ENCODE data around the gene FHL2. TPM values are rescaled to one million over a fixed set of nuclear protein-coding genes. Genes with fewer than 3 reads are reported as not detected.

FHL2 gene
- total RNA-seq, 1 donor from 2014 or later = 208 TPM

- no peak for DNase-seq (ENCODE audit: low spot score)
- intact Hi-C loops (cut with DNase I) = no loop called here
- ATAC-seq = no peak
Observed at GRCh38 chr2:105403241-105403782, 4.5 kb upstream of the FHL2 start.

GRCh38 chr2:105402809-105403208, 4.0 kb upstream of the FHL2 start:
- ATAC-seq (no peak), DNase-seq (ENCODE audit: low spot score) (no peak)
- intact Hi-C loops (cut with DNase I) = no loop called here

- no peak for ATAC-seq
- intact Hi-C loops (cut with DNase I) = no loop called here
- no peak for DNase-seq (ENCODE audit: low spot score)
Observed at GRCh38 chr2:105401867-105402266, 3.0 kb upstream of the FHL2 start.

- intact Hi-C loops (cut with DNase I) = no loop called here
Observed at GRCh38 chr2:105400138-105400540, 1.3 kb upstream of the FHL2 start.

GRCh38 chr2:105399207-105399861, 483 bp upstream of the FHL2 start:
- intact Hi-C loops (cut with DNase I) = no loop called here
- no peak for DNase-seq (ENCODE audit: low spot score)

More at GRCh38 chr2:105400138-105400540, 1.3 kb upstream of the FHL2 start:
- DNase-seq (ENCODE audit: low spot score) = no peak
- no peak for ATAC-seq

GRCh38 chr2:105397953-105398335, 907 bp downstream of the FHL2 start:
- ATAC-seq = no peak
- DNase-seq (ENCODE audit: low spot score) = no peak
- intact Hi-C loops (cut with DNase I) = no loop called here

More at GRCh38 chr2:105399207-105399861, 483 bp upstream of the FHL2 start:
- no peak for ATAC-seq

- ATAC-seq = no peak
- intact Hi-C loops (cut with DNase I) = no loop called here
- no peak for DNase-seq (ENCODE audit: low spot score)
Observed at GRCh38 chr2:105397025-105397722, 1.7 kb downstream of the FHL2 start.

- intact Hi-C loops (cut with DNase I) = no loop called here
- no peak for DNase-seq (ENCODE audit: low spot score)
- ATAC-seq = peak; percentile 60
Observed at GRCh38 chr2:105396254-105397024, 2.4 kb downstream of the FHL2 start.

- ATAC-seq (no peak), DNase-seq (ENCODE audit: low spot score) (no peak)
- intact Hi-C loops (cut with DNase I) = no loop called here
Observed at GRCh38 chr2:105395691-105396090, 3.2 kb downstream of the FHL2 start.

- intact Hi-C loops (cut with DNase I) = no loop called here
- no peak for DNase-seq (ENCODE audit: low spot score)
- no peak for ATAC-seq
Observed at GRCh38 chr2:105394951-105395611, 3.8 kb downstream of the FHL2 start.

GRCh38 chr2:105393373-105394055, 5.3 kb downstream of the FHL2 start:
- ATAC-seq (peak; percentile 77), DNase-seq (ENCODE audit: low spot score) (peak; percentile 77)
- intact Hi-C loops (cut with DNase I) = no loop called here

GRCh38 chr2:105391763-105392662, 6.8 kb downstream of the FHL2 start:
- no peak for DNase-seq (ENCODE audit: low spot score)
- intact Hi-C loops (cut with DNase I) = no loop called here
- ATAC-seq = no peak

- intact Hi-C loops (cut with DNase I) = no loop called here
- DNase-seq (ENCODE audit: low spot score) (no peak), ATAC-seq (no peak)
Observed at GRCh38 chr2:105391058-105391627, 7.7 kb downstream of the FHL2 start.

GRCh38 chr2:105390454-105390853, 8.4 kb downstream of the FHL2 start:
- no peak for ATAC-seq
- intact Hi-C loops (cut with DNase I) = no loop called here
- no peak for DNase-seq (ENCODE audit: low spot score)

- DNase-seq (ENCODE audit: low spot score) (no peak), ATAC-seq (peak; percentile 77)
- intact Hi-C loops (cut with DNase I) = no loop called here
Observed at GRCh38 chr2:105388971-105389381, 9.9 kb downstream of the FHL2 start.

GRCh38 chr2:105387225-105387624, 11.6 kb downstream of the FHL2 start:
- intact Hi-C loops (cut with DNase I) = no loop called here
- DNase-seq (ENCODE audit: low spot score) = no peak
- ATAC-seq = no peak

- intact Hi-C loops (cut with DNase I) = no loop called here
- DNase-seq (ENCODE audit: low spot score) (peak; percentile 58), ATAC-seq (no peak)
Observed at GRCh38 chr2:105385731-105386540, 12.9 kb downstream of the FHL2 start.
